H1 (cell line): ENCODE data around the gene ZHX3. TPM values are rescaled to one million over a fixed set of nuclear protein-coding genes. Genes with fewer than 3 reads are reported as not detected.

Source experiments
- CTCF ChIA-PET: fragments of 300-600 bp; sonication (Branson Sonifier 250); formaldehyde crosslinking; loops from one replicate; lab custom pipeline; 2021; ENCODE audit not compliant: partially characterized antibody; lab: Charles Lee
- POLR2A ChIA-PET: fragments of 300-600 bp; sonication (Branson Sonifier 250); formaldehyde crosslinking; loops from one replicate; lab custom pipeline; 2021; ENCODE audit warnings: inconsistent platforms; ENCODE audit not compliant: partially characterized antibody; lab: Charles Lee
- DNase-seq, 2 experiments: peaks; one replicate each; pipeline versions ENCODE4 v3.0.0 to v3.0.0-alpha.2; 2010 to 2022; ENCODE audit warnings: low spot score in 2 of 2, low read depth in 1 of 2, mixed read lengths in 1 of 2
- FAIRE-seq: peaks from 2 replicates; lab custom pipeline; 2011; peaks lifted over from hg19 to GRCh38; lab: Jason Lieb, UNC
- H2AFZ ChIP-seq: 2 replicates; pipeline ENCODE4 v1.8.1; 2012; ENCODE audit warnings: low read length, inconsistent platforms
- H2AK5ac ChIP-seq: 2 replicates; pipeline ENCODE4 v1.6.1; 2013; ENCODE audit warnings: low read depth, low read length
- H2BK120ac ChIP-seq: replicated peaks from 2 replicates; pipeline ENCODE3; 2013; ENCODE audit warnings: low read depth, low read length, inconsistent platforms
- H2BK12ac ChIP-seq: 2 replicates; pipeline ENCODE4 v1.6.1; 2013; ENCODE audit warnings: low read depth, low read length
- H2BK15ac ChIP-seq: 2 replicates; pipeline ENCODE4 v1.6.1; 2013; ENCODE audit warnings: low read length
- H2BK20ac ChIP-seq: 2 replicates; pipeline ENCODE4 v1.6.1; 2013; ENCODE audit warnings: low read length
- H2BK5ac ChIP-seq: 2 replicates; pipeline ENCODE4 v1.6.1; 2013; ENCODE audit warnings: low read depth, low read length
- H3K14ac ChIP-seq: 2 replicates; pipeline ENCODE4 v1.6.1; 2013; ENCODE audit warnings: inconsistent platforms; ENCODE audit not compliant: insufficient read length
- H3K18ac ChIP-seq: 2 replicates; pipeline ENCODE4 v1.6.1; 2013; ENCODE audit warnings: low read length; ENCODE audit errors: extremely low read depth
- H3K23ac ChIP-seq: 2 replicates; pipeline ENCODE4 v1.6.1; 2013; ENCODE audit warnings: inconsistent platforms; ENCODE audit not compliant: insufficient read length
- H3K23me2 ChIP-seq: 2 replicates; pipeline ENCODE4 v1.6.1; 2013; ENCODE audit warnings: low read depth, low read length
- H3K27ac ChIP-seq: 2 replicates; pipeline ENCODE4 v1.6.1; 2011; ENCODE audit warnings: low read depth, low read length, inconsistent platforms
- H3K27me3 ChIP-seq, 4 experiments: replicated peaks in 1 of 4; 1 replicate in 1 of 4; 2 replicates in 3 of 4; pipeline versions ENCODE4 v1.6.1 to v1.8.1; 2011 to 2013; ENCODE audit warnings: low read length in 3 of 4, mild to moderate bottlenecking in 3 of 4, inconsistent platforms in 2 of 4, mixed read lengths in 2 of 4, moderate library complexity in 1 of 4; ENCODE audit not compliant: control insufficient read depth in 3 of 4, insufficient read depth in 3 of 4; ENCODE audit errors: extremely low read depth in 1 of 4
- H3K36me3 ChIP-seq, 4 experiments: 2 replicates each; pipeline versions ENCODE4 v1.6.1 to v1.8.1; 2011 to 2013; ENCODE audit warnings: mild to moderate bottlenecking in 4 of 4, low read length in 3 of 4, moderate library complexity in 2 of 4, control low read depth in 1 of 4, inconsistent platforms in 1 of 4; ENCODE audit not compliant: insufficient read depth in 4 of 4, control insufficient read depth in 2 of 4
- H3K4ac ChIP-seq: replicated peaks from 2 replicates; pipeline ENCODE3; 2013; ENCODE audit warnings: low read length, low read depth, mixed read lengths, inconsistent platforms; ENCODE audit not compliant: insufficient read length
- H3K4me1 ChIP-seq, 4 experiments: replicated peaks in 1 of 4; 1 replicate in 1 of 4; 2 replicates in 3 of 4; pipeline versions ENCODE4 v1.6.1 to v1.8.1; 2011 to 2013; ENCODE audit warnings: low read length in 3 of 4, inconsistent platforms in 2 of 4, mixed read lengths in 1 of 4; ENCODE audit not compliant: insufficient read depth in 4 of 4, control insufficient read depth in 3 of 4
- H3K4me2 ChIP-seq, 2 experiments: 2 replicates each; pipeline versions ENCODE4 v1.6.1 to v1.8.1; 2011 to 2013; ENCODE audit warnings: low read depth in 2 of 2, low read length in 2 of 2, control low read depth in 1 of 2, inconsistent platforms in 1 of 2, mild to moderate bottlenecking in 1 of 2; ENCODE audit not compliant: insufficient read depth in 1 of 2
- H3K4me3 ChIP-seq, 4 experiments: fragments of 200-600, 300-600 bp in 1 of 4; sonication (generic), shearing (Covaris generic), sonication (Bioruptor Twin) in 1 of 4; 2 replicates each; pipeline versions ENCODE4 v1.5.1 to v1.8.1; 2011 to 2016; ENCODE audit warnings: low read length in 4 of 4, low read depth in 3 of 4, control low read depth in 2 of 4, inconsistent platforms in 2 of 4, mild to moderate bottlenecking in 2 of 4, mixed read lengths in 1 of 4, moderate library complexity in 1 of 4; ENCODE audit not compliant: insufficient read depth in 2 of 4; ENCODE audit errors: extremely low read depth in 1 of 4
- H3K56ac ChIP-seq: replicated peaks from 2 replicates; pipeline ENCODE3; 2013; ENCODE audit warnings: low read depth, mild to moderate bottlenecking, mixed read lengths, low read length, inconsistent platforms; ENCODE audit not compliant: insufficient read length
- H3K79me1 ChIP-seq: 2 replicates; pipeline ENCODE4 v1.6.1; 2013; ENCODE audit warnings: low read depth, low read length, control low read depth
- H3K79me2 ChIP-seq, 2 experiments: 2 replicates each; pipeline versions ENCODE4 v1.6.1 to v1.8.1; 2012 to 2013; ENCODE audit warnings: low read length in 2 of 2, mild to moderate bottlenecking in 2 of 2, inconsistent platforms in 1 of 2; ENCODE audit not compliant: insufficient read depth in 2 of 2, control insufficient read depth in 1 of 2
- H3K9ac ChIP-seq, 4 experiments: replicated peaks in 1 of 4; 1 replicate in 1 of 4; 2 replicates in 3 of 4; pipeline versions ENCODE4 v1.6.1 to v1.8.1; 2011 to 2013; ENCODE audit warnings: low read depth in 3 of 4, low read length in 3 of 4, control low read depth in 2 of 4, mild to moderate bottlenecking in 2 of 4, moderate library complexity in 2 of 4, inconsistent platforms in 1 of 4; ENCODE audit errors: extremely low read depth in 1 of 4
- H3K9me3 ChIP-seq, 2 experiments: 2 replicates each; pipeline versions ENCODE4 v1.6.1 to v1.8.1; 2012 to 2013; ENCODE audit warnings: mild to moderate bottlenecking in 2 of 2, moderate library complexity in 2 of 2, control low read depth in 1 of 2, inconsistent platforms in 1 of 2, low read depth in 1 of 2, low read length in 1 of 2, mixed read lengths in 1 of 2; ENCODE audit not compliant: insufficient read depth in 2 of 2
- H4K20me1 ChIP-seq, 2 experiments: replicated peaks in 1 of 2; 2 replicates each; pipeline versions ENCODE3 to v1.8.1; 2011 to 2013; ENCODE audit warnings: inconsistent platforms in 2 of 2, low read length in 2 of 2, mild to moderate bottlenecking in 1 of 2; ENCODE audit not compliant: insufficient read depth in 2 of 2, control insufficient read depth in 1 of 2
- H4K5ac ChIP-seq: 2 replicates; pipeline ENCODE4 v1.6.1; 2013; ENCODE audit warnings: low read length, low read depth, mixed read lengths, inconsistent platforms; ENCODE audit not compliant: insufficient read length
- H4K8ac ChIP-seq: 2 replicates; pipeline ENCODE4 v1.8.0; 2013; ENCODE audit warnings: mild to moderate bottlenecking, moderate library complexity, low read length, inconsistent platforms; ENCODE audit not compliant: insufficient read depth; ENCODE audit errors: extremely low read depth
- H4K91ac ChIP-seq: replicated peaks from 2 replicates; pipeline ENCODE3; 2013; ENCODE audit warnings: low read length, mixed read lengths, inconsistent platforms; ENCODE audit not compliant: insufficient read length
- CREB1 ChIP-seq: IDR thresholded peaks from 2 replicates; pipeline ENCODE4 v1.6.1; 2012; ENCODE audit warnings: inconsistent platforms
- KDM4A ChIP-seq: IDR thresholded peaks from one replicate; pipeline ENCODE4 v1.7.1; 2012; ENCODE audit warnings: low read depth, mild to moderate bottlenecking, moderate library complexity, low read length, inconsistent platforms; ENCODE audit not compliant: severe bottlenecking
- POLR2A ChIP-seq, 2 experiments: IDR thresholded peaks; 1 replicate in 1 of 2; 2 replicates in 1 of 2; pipeline ENCODE4 v1.6.1; 2011; ENCODE audit warnings: low read depth in 2 of 2, low read length in 2 of 2, mild to moderate bottlenecking in 2 of 2; ENCODE audit errors: control extremely low read depth in 1 of 2
- SAP30 ChIP-seq: fragments of 300-600 bp; sonication (generic); IDR thresholded peaks from 2 replicates; pipeline ENCODE4 v1.7.1; 2012; ENCODE audit warnings: low read length, moderate library complexity, mild to moderate bottlenecking, inconsistent platforms; ENCODE audit not compliant: insufficient read depth, insufficient replicate concordance
- SIX5 ChIP-seq: IDR thresholded peaks from 2 replicates; pipeline ENCODE4 v1.6.1; 2011; ENCODE audit warnings: mild to moderate bottlenecking, low read depth, low read length
- SP2 ChIP-seq: IDR thresholded peaks from 2 replicates; pipeline ENCODE4 v1.6.1; 2012; ENCODE audit warnings: mild to moderate bottlenecking, low read length, inconsistent platforms
- SP4 ChIP-seq: IDR thresholded peaks from 2 replicates; pipeline ENCODE4 v1.6.1; 2012; ENCODE audit warnings: low read length, inconsistent platforms
- SUZ12 ChIP-seq: fragments of 200-600 bp; sonication (generic); IDR thresholded peaks from 2 replicates; pipeline ENCODE4 v1.6.1; 2012; ENCODE audit warnings: mild to moderate bottlenecking, inconsistent platforms, low read length, moderate library complexity, mixed read lengths
- TAF7 ChIP-seq: optimal IDR thresholded peaks from 2 replicates; pipeline ENCODE3; 2011; ENCODE audit warnings: low read depth, mild to moderate bottlenecking, inconsistent platforms, low read length, moderate library complexity, borderline replicate concordance
- TEAD4 ChIP-seq: IDR thresholded peaks from 2 replicates; pipeline ENCODE4 v1.6.1; 2012; ENCODE audit warnings: low read depth, low read length, inconsistent platforms, mixed read lengths
- WGBS, 2 experiments: shearing (Covaris generic) in 1 of 2; methylation state at CpG; one replicate each; pipeline versions ENCODE4 v1.1.6 to v1.1.7; 2013 to 2015; ENCODE audit warnings: low lambda C conversion rate in 2 of 2, mixed read lengths in 2 of 2, inconsistent platforms in 1 of 2, low coverage in 1 of 2, missing lambda C conversion rate in 1 of 2; ENCODE audit not compliant: insufficient replicate concordance in 2 of 2, insufficient coverage in 1 of 2, insufficient read length in 1 of 2; ENCODE audit errors: extremely low coverage in 1 of 2, missing lambda C conversion rate in 1 of 2; 5-methylcytosine and 5-hydroxymethylcytosine counted together
- polyA plus RNA-seq, 7 experiments: library from polyadenylated mRNA; depleted of rRNA in 3 of 7; stranded (reverse) in 5 of 7; unstranded in 2 of 7; fragments of >200 nt in 5 of 7; fragments of 200-250 nt in 2 of 7; gene quantifications; 1 replicate in 5 of 7; 2 replicates in 1 of 7; 4 replicates in 1 of 7; pipeline versions ENCODE4 v1.2.1 to v1.2.3, GENCODE V29; 2011 to 2013; ENCODE audit warnings: missing spikeins in 2 of 7, mixed read lengths in 2 of 7
- total RNA-seq: library from RNA; stranded (reverse); fragmentation: NEBNext Ultra II Directional; extraction: Animal tissue kit (Norgen Biotek cat#: 25700); gene quantifications from 2 replicates; pipeline ENCODE4 v1.2.1, GENCODE V29; 2021
- TF ChIP-seq, protein P1 (sequence below): IDR thresholded peaks from 2 replicates; pipeline ENCODE4 v1.6.1; 2012; ENCODE audit warnings: inconsistent platforms

ZHX3 gene
- total and polyA plus RNA-seq, 2 of the 8 experiments (the other 6 are each of a cell fraction or from before 2014, with no cell fraction given) = 1.00 to 7.8 TPM

GRCh38 chr20:41360831-41361756, 43.6 kb upstream of the ZHX3 start:
- no peak for TF ChIP-seq SUZ12
- TF ChIP-seq TAF7 = no peak
- no peak for TF ChIP-seq KDM4A
- TF ChIP-seq SP2 = no peak
- TF ChIP-seq CREB1 = no peak
- TF ChIP-seq SAP30 = no peak
- no peak for TF ChIP-seq SP4
- TF ChIP-seq, protein P1, sequence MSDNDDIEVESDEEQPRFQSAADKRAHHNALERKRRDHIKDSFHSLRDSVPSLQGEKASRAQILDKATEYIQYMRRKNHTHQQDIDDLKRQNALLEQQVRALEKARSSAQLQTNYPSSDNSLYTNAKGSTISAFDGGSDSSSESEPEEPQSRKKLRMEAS = no peak
- TF ChIP-seq TEAD4 = no peak
- no peak for TF ChIP-seq SIX5
- TF ChIP-seq POLR2A (IDR thresholded peaks at IDR 0.05; ENCODE audit: control extremely low read depth in 1 of 2, low read depth in 2 of 2, low read length in 2 of 2) = no peak
- no peak overlapping the region for H2AFZ ChIP-seq
- H2BK12ac ChIP-seq = no peak overlapping the region
- DNase-seq (no peak), FAIRE-seq (no peak)
- H3K4me1 ChIP-seq = no peaks in the 10 kb centered on the region; a peak in 2 of 7 replicates
- 88% methylated on average over 21 of the region's 22 CpGs; no CpG with 5 or more reads in 1 of the 2 experiments for WGBS, 2 experiments
- no peak overlapping the region for H3K56ac ChIP-seq
- peaks cover 11 to 18% (median 17%) of the 10 kb centered on the region in 4 experiments; a peak in 6 of 7 replicates for H3K27me3 ChIP-seq
- H3K4me2 ChIP-seq = no peak overlapping the region
- no peak overlapping the region for H3K9ac ChIP-seq
- H4K91ac ChIP-seq = no peak overlapping the region
- H3K4ac ChIP-seq = no peak overlapping the region
- no peak overlapping the region for H2BK120ac ChIP-seq
- no peaks in the 10 kb centered on the region for H3K9me3 ChIP-seq
- peaks cover 2% of the 10 kb centered on the region; the same call in 1 of the 2 replicates for H3K23me2 ChIP-seq
- POLR2A ChIA-PET = interaction anchor here (1.3 kb wide), 1 partner anchor 12 kb away, joined by 5 read pairs; no protein-coding TSS in a partner anchor
- no peaks in the 10 kb centered on the region for H3K36me3 ChIP-seq
- H2BK5ac ChIP-seq = no peak overlapping the region
- no peaks in the 10 kb centered on the region for H3K79me2 ChIP-seq
- CTCF ChIA-PET = interaction anchor here (0.8 to 2.3 kb wide), 8 partner anchors 10 to 111 kb away, joined by 3 to 12 read pairs (median 5); partner anchors contain the start of gene LPIN3
- H2BK15ac ChIP-seq = no peak overlapping the region
- H4K8ac ChIP-seq = peak overlapping the region; percentile 64; the same call in 1 of the 2 replicates
- no peak overlapping the region for H2BK20ac ChIP-seq
- H4K20me1 ChIP-seq = peaks cover 2 to 7% of the 10 kb centered on the region in 2 experiments
- H4K5ac ChIP-seq = no peak overlapping the region
- no peak overlapping the region; the same call in 1 of the 2 replicates for H3K27ac ChIP-seq
- H3K14ac ChIP-seq = no peak overlapping the region
- H3K4me3 ChIP-seq = no peak overlapping the region
- no peak overlapping the region for H2AK5ac ChIP-seq
- H3K18ac ChIP-seq = no peak overlapping the region
- H3K79me1 ChIP-seq = no peaks in the 10 kb centered on the region
- no peak overlapping the region for H3K23ac ChIP-seq
